ENCODE measurements around the gene PEX10. TPM values are rescaled to one million over a fixed set of nuclear protein-coding genes. Genes with fewer than 3 reads are reported as not detected.
A peak's percentile ranks its signal among the peaks of the same experiment; 100 is the strongest.

Gene PEX10
- total and polyA plus RNA-seq, 2 of the 8 experiments (the other 6 are each of a cell fraction or from before 2014, with no cell fraction given), result 24.3 to 26.9 TPM

DNA sequence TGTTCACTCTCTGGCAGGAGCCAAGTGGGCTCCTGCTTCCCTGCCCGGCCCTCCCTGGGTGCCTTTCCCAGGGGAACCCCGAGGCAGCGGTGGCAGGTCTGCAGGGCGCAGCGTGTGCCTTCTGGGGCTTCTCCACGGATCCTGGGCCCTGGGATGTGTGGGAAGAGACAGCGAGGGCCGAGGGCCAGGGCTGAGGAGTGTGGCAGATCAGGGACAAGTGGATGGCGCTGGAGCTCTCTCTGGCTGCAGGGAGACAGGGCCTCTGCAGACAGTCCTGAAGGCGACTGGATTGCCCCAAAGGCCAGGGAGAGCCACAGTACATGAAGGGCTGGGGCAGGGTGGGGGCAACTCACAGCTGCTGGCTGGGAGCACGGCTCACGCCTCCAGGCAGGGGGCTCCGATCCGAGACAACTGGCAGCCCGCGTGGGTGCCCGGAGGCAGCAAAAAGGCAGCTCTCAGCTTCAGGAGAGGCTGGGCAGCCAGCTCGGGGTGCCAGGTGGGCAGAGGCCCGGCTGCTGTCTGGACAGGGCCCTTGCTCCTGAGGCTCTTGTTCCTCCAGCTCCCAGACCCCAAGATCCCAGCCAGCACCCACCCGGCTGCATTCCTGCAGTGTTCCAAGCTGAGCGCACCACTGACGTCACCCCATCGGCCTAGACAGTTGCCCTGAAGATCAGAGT is 37.0 kb downstream of the PEX10 start:
- 84% methylated on average over 20 of the region's 23 CpGs; no CpG with 5 or more reads in 1 of the 2 experiments for WGBS, 2 experiments (ENCODE audit: extremely low coverage in 1 of 2, insufficient coverage in 1 of 2, insufficient read length in 1 of 2, insufficient replicate concordance in 2 of 2, low coverage in 1 of 2, low lambda C conversion rate in 2 of 2, missing lambda C conversion rate in 1 of 2)
- 0 out of 2 replicates have a peak overlapping the region, but pooled peaks have one; percentile 30 for H2BK5ac ChIP-seq (ENCODE audit: low read depth, low read length)
- POLR2A ChIA-PET (ENCODE audit: partially characterized antibody), result interaction anchor here (0.7 to 5.0 kb wide), 3 partner anchors 32 to 180 kb away, joined by 3 to 16 read pairs (median 4); partner anchors contain the start of gene FAAP20

More for the DNA sequence above, 37.0 kb downstream of the PEX10 start:
- Histone ChIP-seq H3K4ac (replicated peaks; ENCODE audit: insufficient read length, low read depth, low read length) (no peak overlapping the region), H2BK15ac (ENCODE audit: low read length) (no peak overlapping the region), H3K9me3 (ENCODE audit: insufficient read depth in 2 of 2, low read depth in 1 of 2, low read length in 1 of 2) (no peaks in the 10 kb centered on the region), H3K56ac (replicated peaks; ENCODE audit: insufficient read length, low read depth, low read length) (no peak overlapping the region), H3K14ac (ENCODE audit: insufficient read length) (no peak overlapping the region), H2AFZ (ENCODE audit: low read length) (no peak overlapping the region), H3K36me3 (ENCODE audit: control insufficient read depth in 2 of 4, insufficient read depth in 4 of 4, low read length in 3 of 4) (no peaks in the 10 kb centered on the region), H2AK5ac (ENCODE audit: low read depth, low read length) (no peak overlapping the region), H3K79me1 (ENCODE audit: low read depth, low read length) (no peaks in the 10 kb centered on the region), H3K4me2 (ENCODE audit: insufficient read depth in 1 of 2, low read depth in 2 of 2, low read length in 2 of 2) (no peak overlapping the region), H3K23ac (ENCODE audit: insufficient read length) (no peak overlapping the region), H3K18ac (ENCODE audit: extremely low read depth, low read length) (no peak overlapping the region), H3K4me1 (replicated peaks in 1 of 4; ENCODE audit: control insufficient read depth in 3 of 4, insufficient read depth in 4 of 4, low read length in 3 of 4) (no peaks in the 10 kb centered on the region), H3K79me2 (ENCODE audit: control insufficient read depth in 1 of 2, insufficient read depth in 2 of 2, low read length in 2 of 2) (no peaks in the 10 kb centered on the region), H3K4me3 (ENCODE audit: extremely low read depth in 1 of 4, insufficient read depth in 2 of 4, low read depth in 3 of 4, low read length in 4 of 4) (no peak overlapping the region), H2BK20ac (ENCODE audit: low read length) (no peak overlapping the region), H3K27me3 (replicated peaks in 1 of 4; ENCODE audit: control insufficient read depth in 3 of 4, extremely low read depth in 1 of 4, insufficient read depth in 3 of 4, low read length in 3 of 4) (no peaks in the 10 kb centered on the region), H4K8ac (ENCODE audit: extremely low read depth, insufficient read depth, low read length) (peak overlapping the region; percentile 51), H4K20me1 (replicated peaks in 1 of 2; ENCODE audit: control insufficient read depth in 1 of 2, insufficient read depth in 2 of 2, low read length in 2 of 2) (no peaks in the 10 kb centered on the region), H2BK12ac (ENCODE audit: low read depth, low read length) (no peak overlapping the region), H2BK120ac (replicated peaks; ENCODE audit: low read depth, low read length) (no peak overlapping the region), H4K91ac (replicated peaks; ENCODE audit: insufficient read length, low read length) (no peak overlapping the region), H3K23me2 (ENCODE audit: low read depth, low read length) (no peaks in the 10 kb centered on the region), H3K9ac (replicated peaks in 1 of 4; ENCODE audit: extremely low read depth in 1 of 4, low read depth in 3 of 4, low read length in 3 of 4) (no peak overlapping the region), H4K5ac (ENCODE audit: insufficient read length, low read depth, low read length) (no peak overlapping the region), H3K27ac (ENCODE audit: low read depth, low read length) (no peak overlapping the region)
- DNase-seq (ENCODE audit: low read depth in 1 of 2, low spot score in 2 of 2), result no peak
- CTCF ChIA-PET (ENCODE audit: partially characterized antibody), result interaction anchor here (0.8 to 2.5 kb wide), 5 partner anchors 12 to 180 kb away, joined by 3 to 15 read pairs (median 5); partner anchors contain the start of gene FAAP20
- TF ChIP-seq NRF1 (IDR thresholded peaks at IDR 0.05; ENCODE audit: low read depth, low read length) (no peak), SP4 (IDR thresholded peaks at IDR 0.05; ENCODE audit: low read length) (no peak), TAF1 (IDR thresholded peaks at IDR 0.05; ENCODE audit: low read depth, low read length) (no peak), MAFK (IDR thresholded peaks at IDR 0.05; ENCODE audit: low read depth, low read length) (no peak), POU5F1 (IDR thresholded peaks at IDR 0.05; ENCODE audit: low read depth, low read length) (no peak), CBX8 (IDR thresholded peaks at IDR 0.05; ENCODE audit: borderline replicate concordance, low read depth, low read length) (no peak), BRCA1 (IDR thresholded peaks at IDR 0.05; ENCODE audit: low read depth, low read length) (no peak), CTBP2 (IDR thresholded peaks at IDR 0.05; ENCODE audit: borderline replicate concordance, insufficient read depth, insufficient read length, low read length) (no peak)
- no peak for FAIRE-seq

Measured in H1 (cell line).